ENCODE results near the gene WDR41.

- no peak for TF ChIP-seq CTCF (IDR thresholded peaks at IDR 0.05)
- no peak for TF ChIP-seq POLR2A (IDR thresholded peaks at IDR 0.05)
Observed at GRCh38 chr5:77518304-77518703, 26.2 kb upstream of the WDR41 start.
